ENCODE results near the gene SUN5. TPM values are rescaled to one million over a fixed set of nuclear protein-coding genes. Genes with fewer than 3 reads are reported as not detected.

SUN5 gene
- total and polyA plus RNA-seq, 2 of the 8 experiments (the other 6 are each of a cell fraction or from before 2014, with no cell fraction given) = not detected

DNA sequence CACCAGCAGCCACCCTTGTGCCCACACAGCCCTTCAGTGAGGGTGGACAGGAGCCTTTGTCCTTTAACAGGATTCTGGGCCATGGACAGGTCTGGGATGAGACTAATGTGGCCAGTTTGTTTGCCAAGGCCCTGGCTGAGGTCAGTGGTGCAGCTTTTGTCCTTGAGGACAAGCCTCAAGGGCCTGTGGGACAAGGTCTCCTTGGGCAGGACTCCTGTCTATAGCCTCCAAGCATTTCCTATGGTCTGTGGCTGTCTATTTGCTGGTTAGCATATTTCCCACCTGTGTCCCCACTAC, 44.1 kb downstream of the SUN5 start:
- H3K4ac ChIP-seq (replicated peaks; ENCODE audit: insufficient read length, low read depth, low read length) = no peak overlapping the region
- no peak overlapping the region for H3K9ac ChIP-seq (replicated peaks in 1 of 4; ENCODE audit: extremely low read depth in 1 of 4, low read depth in 3 of 4, low read length in 3 of 4)
- no peak overlapping the region for H3K4me3 ChIP-seq (ENCODE audit: extremely low read depth in 1 of 4, insufficient read depth in 2 of 4, low read depth in 3 of 4, low read length in 4 of 4)
- H4K8ac ChIP-seq (ENCODE audit: extremely low read depth, insufficient read depth, low read length) = no peak overlapping the region
- H3K4me1 ChIP-seq (replicated peaks in 1 of 4; ENCODE audit: control insufficient read depth in 3 of 4, insufficient read depth in 4 of 4, low read length in 3 of 4) = no peaks in the 10 kb centered on the region; a peak in 1 of 7 replicates
- no peak overlapping the region for H3K4me2 ChIP-seq (ENCODE audit: insufficient read depth in 1 of 2, low read depth in 2 of 2, low read length in 2 of 2)
- H3K79me1 ChIP-seq (ENCODE audit: low read depth, low read length) = no peaks in the 10 kb centered on the region
- no peak overlapping the region for H3K56ac ChIP-seq (replicated peaks; ENCODE audit: insufficient read length, low read depth, low read length)
- FAIRE-seq (no peak), DNase-seq (ENCODE audit: low read depth in 1 of 2, low spot score in 2 of 2) (no peak)
- TF ChIP-seq ZNF274 (IDR thresholded peaks at IDR 0.05; ENCODE audit: borderline replicate concordance, extremely low read depth, low read length) = no peak
- TF ChIP-seq POLR2A (IDR thresholded peaks at IDR 0.05; ENCODE audit: control extremely low read depth in 1 of 2, low read depth in 2 of 2, low read length in 2 of 2) = no peak
- TF ChIP-seq JUN (IDR thresholded peaks at IDR 0.05; ENCODE audit: low read depth, low read length) = no peak
- no peak for TF ChIP-seq EZH2 (IDR thresholded peaks at IDR 0.05; ENCODE audit: low read depth, low read length, severe bottlenecking)
- TF ChIP-seq SP2 (IDR thresholded peaks at IDR 0.05; ENCODE audit: low read length) = no peak
- no peak for TF ChIP-seq EP300 (IDR thresholded peaks at IDR 0.05; ENCODE audit: borderline replicate concordance in 1 of 2, low read depth in 2 of 2, low read length in 2 of 2)
- TF ChIP-seq TEAD4 (IDR thresholded peaks at IDR 0.05; ENCODE audit: low read depth, low read length) = no peak
- TF ChIP-seq GTF2F1 (IDR thresholded peaks at IDR 0.05; ENCODE audit: borderline replicate concordance, low read depth, low read length) = no peak
- TF ChIP-seq NRF1 (IDR thresholded peaks at IDR 0.05; ENCODE audit: low read depth, low read length) = no peak
- no peak for TF ChIP-seq POU5F1 (IDR thresholded peaks at IDR 0.05; ENCODE audit: low read depth, low read length)
- TF ChIP-seq EGR1 (IDR thresholded peaks at IDR 0.05; ENCODE audit: borderline replicate concordance, low read depth, low read length) = no peak
- TF ChIP-seq PHF8 (conservative IDR thresholded peaks at IDR 0.05; ENCODE audit: low read depth, low read length) = no peak
- TF ChIP-seq SP4 (IDR thresholded peaks at IDR 0.05; ENCODE audit: low read length) = no peak
- TF ChIP-seq, protein P1, sequence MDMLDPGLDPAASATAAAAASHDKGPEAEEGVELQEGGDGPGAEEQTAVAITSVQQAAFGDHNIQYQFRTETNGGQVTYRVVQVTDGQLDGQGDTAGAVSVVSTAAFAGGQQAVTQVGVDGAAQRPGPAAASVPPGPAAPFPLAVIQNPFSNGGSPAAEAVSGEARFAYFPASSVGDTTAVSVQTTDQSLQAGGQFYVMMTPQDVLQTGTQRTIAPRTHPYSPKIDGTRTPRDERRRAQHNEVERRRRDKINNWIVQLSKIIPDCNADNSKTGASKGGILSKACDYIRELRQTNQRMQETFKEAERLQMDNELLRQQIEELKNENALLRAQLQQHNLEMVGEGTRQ (IDR thresholded peaks at IDR 0.05; ENCODE audit: low read length) = no peak
- TF ChIP-seq TBP (IDR thresholded peaks at IDR 0.05; ENCODE audit: low read depth, low read length) = no peak
- CTCF ChIA-PET (ENCODE audit: partially characterized antibody) = interaction anchor here (0.5 to 1.8 kb wide), 5 partner anchors 15 to 290 kb away, joined by 3 to 13 read pairs (median 3); no protein-coding TSS in a partner anchor
- H2BK20ac ChIP-seq (ENCODE audit: low read length) = no peak overlapping the region
- no peaks in the 10 kb centered on the region for H3K23me2 ChIP-seq (ENCODE audit: low read depth, low read length)
- H4K5ac ChIP-seq (ENCODE audit: insufficient read length, low read depth, low read length) = no peak overlapping the region
- H3K18ac ChIP-seq (ENCODE audit: extremely low read depth, low read length) = no peak overlapping the region
- no peak overlapping the region for H3K27ac ChIP-seq (ENCODE audit: low read depth, low read length)
- no peaks in the 10 kb centered on the region for H4K20me1 ChIP-seq (replicated peaks in 1 of 2; ENCODE audit: control insufficient read depth in 1 of 2, insufficient read depth in 2 of 2, low read length in 2 of 2)
- H2BK12ac ChIP-seq (ENCODE audit: low read depth, low read length) = no peak overlapping the region
- H4K91ac ChIP-seq (replicated peaks; ENCODE audit: insufficient read length, low read length) = no peak overlapping the region
- H3K9me3 ChIP-seq (ENCODE audit: insufficient read depth in 2 of 2, low read depth in 1 of 2, low read length in 1 of 2) = peaks cover 0 to 5% of the 10 kb centered on the region in 2 experiments; a peak in 1 of 4 replicates
- H2BK120ac ChIP-seq (replicated peaks; ENCODE audit: low read depth, low read length) = no peak overlapping the region
- no peaks in the 10 kb centered on the region for H3K79me2 ChIP-seq (ENCODE audit: control insufficient read depth in 1 of 2, insufficient read depth in 2 of 2, low read length in 2 of 2)
- H2BK5ac ChIP-seq (ENCODE audit: low read depth, low read length) = no peak overlapping the region
- no peaks in the 10 kb centered on the region for H3K36me3 ChIP-seq (ENCODE audit: control insufficient read depth in 2 of 4, insufficient read depth in 4 of 4, low read length in 3 of 4)
- no peak overlapping the region for H2AK5ac ChIP-seq (ENCODE audit: low read depth, low read length)
- peaks cover 0 to 4% (median 0%) of the 10 kb centered on the region in 4 experiments; a peak in 3 of 7 replicates for H3K27me3 ChIP-seq (replicated peaks in 1 of 4; ENCODE audit: control insufficient read depth in 3 of 4, extremely low read depth in 1 of 4, insufficient read depth in 3 of 4, low read length in 3 of 4)
- H2AFZ ChIP-seq (ENCODE audit: low read length) = no peak overlapping the region
- no peak overlapping the region for H2BK15ac ChIP-seq (ENCODE audit: low read length)
- H3K23ac ChIP-seq (ENCODE audit: insufficient read length) = no peak overlapping the region
- H3K14ac ChIP-seq (ENCODE audit: insufficient read length) = no peak overlapping the region
- POLR2A ChIA-PET (ENCODE audit: partially characterized antibody) = no interaction called here
